ENCODE measurements around the gene HOXA13.

DNA sequence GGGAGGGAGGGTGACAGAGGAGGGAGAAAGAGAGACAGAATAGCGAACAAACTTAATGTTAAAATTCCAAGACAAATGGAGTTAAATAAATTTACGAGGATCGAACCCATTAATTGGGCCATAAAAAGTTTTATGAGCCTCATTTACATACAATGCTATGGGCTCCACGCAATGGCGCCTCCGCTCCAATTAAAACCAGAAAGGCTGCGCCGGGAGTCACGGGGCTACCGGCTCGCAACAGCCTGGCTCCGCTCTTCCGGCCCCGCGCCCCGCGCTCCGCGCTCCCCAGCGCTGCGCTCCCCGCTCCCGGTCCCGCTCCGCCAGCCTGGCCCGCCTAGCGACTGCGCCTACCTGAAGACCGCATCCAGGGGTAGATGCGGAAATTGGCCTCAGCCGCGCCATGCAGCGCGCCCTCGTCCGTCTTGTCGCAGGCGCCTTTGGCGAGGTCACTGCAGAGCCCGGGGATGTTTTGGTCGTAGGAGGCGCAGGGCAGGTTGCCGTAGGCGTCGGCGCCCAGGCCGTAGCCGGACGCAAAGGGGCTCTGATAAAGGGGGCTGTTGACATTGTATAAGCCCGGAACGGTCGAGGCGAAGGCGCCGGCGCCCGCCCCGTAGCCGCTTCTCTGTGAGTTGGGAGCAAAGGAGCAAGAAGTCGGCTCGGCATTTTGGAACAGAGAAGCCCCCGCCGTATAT is 43.9 kb downstream of the HOXA13 start:
- TF ChIP-seq POLR2AphosphoS5 (IDR thresholded peaks at IDR 0.05; ENCODE audit: insufficient read depth in 1 of 2, low read depth in 1 of 2): peak in 1 of 2 donors; percentile 52
- TF ChIP-seq CTCF (IDR thresholded peaks at IDR 0.05): no peak

All from vagina (tissue), 2 donors.